Activated CD8-positive, alpha-beta memory T cell treated with anti-CD3 and anti-CD28 coated beads, Interleukin-2, amount 10 ng/mL, durations not matched to agents 7 days and 5 days (primary cell): ENCODE measurements around the gene ARG2. TPM values are rescaled to one million over a fixed set of nuclear protein-coding genes. Genes with fewer than 3 reads are reported as not detected.

ENCODE experiments used
- ATAC-seq: fragments of 150-1000 bp; cut with Tn5 transposase; one replicate; pipeline ENCODE4 v1.10.0; 2021; ENCODE audit warnings: moderate library complexity
- CTCF ChIA-PET: fragments of 350-600 bp; sonication (Branson Sonifier 250); formaldehyde crosslinking; loops from one replicate; lab custom pipeline; 2021; ENCODE audit warnings: antibody characterized with exemption; lab: Charles Lee
- DNase-seq: peaks from one replicate; pipeline ENCODE4 v3.0.0-alpha.2; 2020
- H3K27ac Mint-ChIP-seq: one replicate; pipeline ENCODE4 v1.8.0; 2021; ENCODE audit warnings: mild to moderate bottlenecking, mixed read lengths
- H3K27me3 Mint-ChIP-seq: one replicate; pipeline ENCODE4 v1.8.0; 2021; ENCODE audit warnings: mixed read lengths
- H3K36me3 Mint-ChIP-seq: one replicate; pipeline ENCODE4 v1.8.0; 2021; ENCODE audit warnings: mild to moderate bottlenecking, mixed read lengths
- H3K4me1 Mint-ChIP-seq: one replicate; pipeline ENCODE4 v1.8.0; 2021; ENCODE audit warnings: mixed read lengths
- H3K4me3 Mint-ChIP-seq: one replicate; pipeline ENCODE4 v1.8.0; 2021; ENCODE audit warnings: mild to moderate bottlenecking, moderate library complexity, mixed read lengths
- H3K9me3 Mint-ChIP-seq: one replicate; pipeline ENCODE4 v1.8.0; 2022; ENCODE audit warnings: low read depth, mixed read lengths
- total RNA-seq, 2 experiments: library from RNA; stranded (reverse); gene quantifications; one replicate each; pipeline ENCODE4 v1.2.3, GENCODE V29; 2021

Gene ARG2
- 10 to 100 TPM in 1 of 2 experiments, 1 to 10 TPM in 1; 6.2 to 13.6 TPM for total RNA-seq

DNA sequence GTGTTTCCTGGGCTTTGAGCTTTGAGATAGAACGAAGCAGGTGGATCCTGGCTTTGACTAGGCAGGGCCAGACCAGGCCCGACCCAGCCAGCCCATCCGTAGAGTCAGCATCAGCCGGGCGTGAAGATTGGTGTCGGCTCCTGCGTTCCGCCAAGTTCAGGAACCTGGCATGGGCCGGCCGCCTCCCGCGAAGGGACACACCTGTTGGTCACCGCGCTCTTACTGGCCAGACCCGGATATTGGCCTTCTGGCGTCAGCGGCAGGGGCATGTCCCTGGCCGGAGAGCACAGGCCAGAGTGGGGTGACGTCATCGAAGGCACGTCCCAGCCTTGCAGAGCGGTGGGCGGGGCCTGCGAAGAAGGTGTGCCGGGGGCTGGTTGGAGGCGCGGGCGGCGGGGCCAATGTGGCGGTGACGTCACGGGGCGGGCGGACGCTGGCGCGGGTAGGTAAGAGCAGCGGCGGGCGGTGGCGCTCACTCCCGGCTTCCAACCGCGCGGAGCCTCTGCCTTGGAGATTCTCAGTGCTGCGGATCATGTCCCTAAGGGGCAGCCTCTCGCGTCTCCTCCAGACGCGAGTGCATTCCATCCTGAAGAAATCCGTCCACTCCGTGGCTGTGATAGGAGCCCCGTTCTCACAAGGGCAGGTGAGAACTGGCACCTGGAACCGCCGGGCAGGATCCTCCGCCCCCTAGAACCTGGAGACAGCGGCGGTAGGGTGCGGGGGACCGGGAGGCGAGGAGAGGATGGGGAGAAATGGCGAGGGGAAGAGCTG lies at the start of gene ARG2:
Gene ARG2, plus strand, starts transcription at position 475 of the 771 bp plus-strand sequence. Its CDS starts 58 bp downstream, at position 533.
- H3K4me3 Mint-ChIP-seq = peak within 1 kb of the TSS; percentile 81
- CTCF ChIA-PET = interaction anchor here (0.6 to 3.4 kb wide), 26 partner anchors 9 to 192 kb away, joined by 3 to 96 read pairs (median 3); partner anchors contain the start of genes PIGH, PLEKHH1, RDH12 and VTI1B
- H3K4me1 Mint-ChIP-seq = peaks cover 34% of the 10 kb centered on the region
- peaks cover 6% of the 10 kb centered on the region for H3K36me3 Mint-ChIP-seq
- ATAC-seq = peak; percentile 92
- H3K27me3 Mint-ChIP-seq = peaks cover 18% of the 10 kb centered on the region
- DNase-seq = peak; percentile 98
- no peaks in the 10 kb centered on the region for H3K9me3 Mint-ChIP-seq
- peak within 1 kb of the TSS; percentile 82 for H3K27ac Mint-ChIP-seq

DNA sequence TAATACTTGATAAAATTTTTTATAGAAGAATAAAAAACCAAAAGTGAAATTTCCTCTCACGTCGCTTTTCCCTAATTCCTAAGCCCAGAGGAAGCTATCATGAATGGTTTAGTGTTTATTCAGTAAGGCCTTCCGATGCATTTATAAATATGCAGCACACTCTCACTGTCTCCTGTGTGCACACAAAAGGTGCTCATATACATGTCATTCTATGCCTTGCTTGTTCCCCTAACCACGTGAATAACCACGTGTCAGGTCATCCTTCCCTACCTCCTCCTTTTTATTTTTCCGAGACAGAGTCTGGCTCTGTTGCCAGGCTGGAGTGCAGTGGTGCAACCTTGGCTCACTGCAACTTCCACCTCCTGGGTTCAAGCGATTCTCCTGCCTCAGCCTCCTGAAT lies 49.3 kb upstream of the ARG2 start:
- peaks cover 3% of the 10 kb centered on the region for H3K27me3 Mint-ChIP-seq
- H3K27ac Mint-ChIP-seq = no peak overlapping the region
- no peaks in the 10 kb centered on the region for H3K36me3 Mint-ChIP-seq
- DNase-seq (no peak), ATAC-seq (no peak)
- H3K4me1 Mint-ChIP-seq = peaks cover 11% of the 10 kb centered on the region
- H3K9me3 Mint-ChIP-seq = no peaks in the 10 kb centered on the region
- H3K4me3 Mint-ChIP-seq = no peak overlapping the region
- CTCF ChIA-PET = interaction anchor here (1.0 to 5.4 kb wide), 20 partner anchors 8 to 211 kb away, joined by 3 to 145 read pairs (median 10); partner anchors contain the start of genes ATP6V1D, EIF2S1, PIGH and PLEKHH1

DNA sequence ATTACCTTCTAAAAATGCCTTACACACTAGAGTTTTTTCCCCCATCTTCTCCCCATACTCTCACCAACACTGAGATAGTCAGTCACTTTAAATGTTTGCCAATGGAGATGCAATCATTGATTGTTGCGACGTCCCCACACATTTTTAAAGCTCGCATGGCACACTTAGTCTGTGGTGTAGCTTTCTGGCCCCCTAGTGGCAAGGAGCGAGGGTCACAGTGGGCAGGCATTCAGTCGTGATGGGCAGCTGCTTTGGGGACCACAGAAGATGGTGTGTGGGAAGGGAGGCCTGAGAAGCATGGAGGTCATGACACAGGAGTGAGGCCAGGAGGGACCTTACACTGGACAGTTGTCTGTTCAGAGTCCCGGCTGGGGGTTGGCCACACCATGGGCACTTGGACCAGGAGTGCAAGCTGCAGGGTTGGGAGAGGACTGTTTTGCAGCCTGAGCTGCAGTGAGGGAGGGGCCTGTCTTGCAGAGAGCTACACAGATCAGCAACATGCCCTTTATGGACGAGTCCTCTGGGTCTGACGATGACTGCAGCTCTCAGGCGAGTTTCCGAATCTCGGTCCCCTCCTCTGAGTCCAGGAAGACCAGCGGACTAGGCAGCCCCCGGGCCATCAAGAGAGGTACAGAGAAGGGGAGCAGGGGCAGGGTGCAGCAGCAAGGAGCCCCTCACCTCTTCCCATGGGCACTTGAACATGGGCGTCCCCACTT lies 48.3 kb upstream of the ARG2 start:
- Mint-ChIP-seq H3K4me1 (peaks cover 10% of the 10 kb centered on the region), H3K27me3 (peaks cover 3% of the 10 kb centered on the region), H3K27ac (no peak overlapping the region), H3K36me3 (no peaks in the 10 kb centered on the region), H3K9me3 (no peaks in the 10 kb centered on the region), H3K4me3 (no peak overlapping the region)
- DNase-seq (peak; percentile 77), ATAC-seq (peak; percentile 95)
- CTCF ChIA-PET = interaction anchor here (0.7 to 5.4 kb wide), 47 partner anchors 8 to 212 kb away, joined by 3 to 145 read pairs (median 4); partner anchors contain the start of genes ATP6V1D, EIF2S1, PIGH and PLEK2

DNA sequence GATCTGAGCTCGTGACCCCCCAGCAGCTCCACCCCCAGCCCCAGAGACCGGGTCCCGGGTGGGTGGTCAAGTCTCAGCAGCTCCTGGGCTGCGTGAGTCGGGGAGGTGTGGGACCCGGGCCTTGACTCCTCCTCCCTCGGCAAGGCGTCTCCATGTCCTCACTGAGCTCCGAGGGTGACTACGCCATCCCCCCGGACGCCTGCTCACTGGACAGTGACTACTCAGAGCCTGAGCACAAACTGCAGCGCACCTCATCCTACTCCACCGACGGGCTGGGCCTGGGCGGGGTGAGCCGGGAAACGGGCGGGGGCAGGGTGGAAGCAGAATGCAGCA lies 47.8 kb upstream of the ARG2 start:
- peaks cover 3% of the 10 kb centered on the region for H3K27me3 Mint-ChIP-seq
- no peak overlapping the region for H3K4me3 Mint-ChIP-seq
- H3K27ac Mint-ChIP-seq = no peak overlapping the region
- no peaks in the 10 kb centered on the region for H3K9me3 Mint-ChIP-seq
- ATAC-seq = no peak
- no peaks in the 10 kb centered on the region for H3K36me3 Mint-ChIP-seq
- CTCF ChIA-PET = interaction anchor here (0.7 to 5.4 kb wide), 36 partner anchors 8 to 161 kb away, joined by 3 to 145 read pairs (median 4); partner anchors contain the start of genes PLEK2, PLEKHH1, RDH12 and TMEM229B
- H3K4me1 Mint-ChIP-seq = peaks cover 8% of the 10 kb centered on the region
- no peak for DNase-seq

DNA sequence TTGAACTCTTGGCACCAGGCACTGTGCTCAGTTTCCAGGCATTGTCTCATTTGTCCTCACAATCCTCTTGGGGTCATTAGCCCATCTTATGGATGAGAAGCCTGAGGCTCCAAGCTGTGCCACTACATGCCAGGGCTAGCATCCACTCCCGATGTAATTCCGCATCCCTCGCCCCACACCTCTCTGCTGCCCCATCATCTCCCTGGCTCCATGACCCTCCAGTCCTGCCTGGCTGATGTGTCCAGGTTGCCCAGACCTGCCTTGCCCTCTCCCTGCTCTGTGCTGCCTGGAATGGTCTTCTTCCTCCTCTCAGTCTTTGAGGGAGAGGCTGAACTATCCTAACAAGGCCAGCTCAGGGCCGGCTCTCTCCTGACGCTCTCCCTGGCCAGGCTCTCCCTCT lies 47.1 kb upstream of the ARG2 start:
- ATAC-seq = no peak
- no peak for DNase-seq
- H3K27ac Mint-ChIP-seq = no peak overlapping the region
- no peaks in the 10 kb centered on the region for H3K36me3 Mint-ChIP-seq
- H3K9me3 Mint-ChIP-seq = no peaks in the 10 kb centered on the region
- CTCF ChIA-PET = interaction anchor here (1.5 to 5.4 kb wide), 8 partner anchors 9 to 156 kb away, joined by 6 to 145 read pairs (median 19); no protein-coding TSS in a partner anchor
- H3K27me3 Mint-ChIP-seq = peaks cover 3% of the 10 kb centered on the region
- H3K4me1 Mint-ChIP-seq = peaks cover 1% of the 10 kb centered on the region
- no peak overlapping the region for H3K4me3 Mint-ChIP-seq

DNA sequence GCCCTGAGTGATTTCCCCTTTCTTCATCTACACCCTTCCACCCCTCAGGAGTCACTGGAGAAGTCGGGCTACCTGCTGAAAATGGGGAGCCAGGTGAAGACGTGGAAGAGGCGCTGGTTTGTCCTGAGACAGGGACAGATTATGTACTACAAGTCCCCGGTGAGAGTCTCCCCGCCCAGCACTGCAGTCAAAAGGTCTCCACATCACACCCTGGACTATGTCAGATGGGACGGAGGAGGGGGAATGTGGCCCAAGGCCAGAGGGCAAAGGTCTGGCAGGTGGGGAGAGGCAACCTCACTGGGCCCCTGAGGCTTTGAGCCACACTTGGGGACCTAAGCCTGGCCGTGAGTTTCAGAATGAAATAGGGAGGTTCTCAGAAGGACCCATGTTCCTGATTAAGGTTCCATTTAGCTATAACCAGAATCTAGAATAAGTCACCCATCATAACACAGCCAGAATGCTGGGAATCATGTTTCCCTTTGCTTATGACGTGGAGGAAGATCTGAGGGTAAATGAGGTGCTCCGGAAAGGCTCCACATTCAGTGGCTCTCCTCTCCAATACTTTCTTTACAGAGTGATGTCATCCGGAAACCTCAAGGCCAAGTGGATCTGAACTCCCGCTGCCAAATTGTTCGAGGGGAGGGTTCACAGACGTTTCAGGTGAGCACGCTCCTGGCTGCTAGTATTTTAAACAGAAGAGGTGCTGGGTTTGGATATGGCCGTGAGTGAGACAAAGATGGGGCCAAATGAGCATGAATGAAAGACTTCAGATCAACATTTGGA lies 46.3 kb upstream of the ARG2 start:
- H3K27me3 Mint-ChIP-seq = peaks cover 3% of the 10 kb centered on the region
- peaks cover 1% of the 10 kb centered on the region for H3K4me1 Mint-ChIP-seq
- DNase-seq (no peak), ATAC-seq (no peak)
- no peaks in the 10 kb centered on the region for H3K36me3 Mint-ChIP-seq
- no peaks in the 10 kb centered on the region for H3K9me3 Mint-ChIP-seq
- H3K4me3 Mint-ChIP-seq = no peak overlapping the region
- H3K27ac Mint-ChIP-seq = no peak overlapping the region
- CTCF ChIA-PET = interaction anchor here (1.5 to 5.4 kb wide), 2 partner anchors 130 to 147 kb away, joined by 7 to 145 read pairs; no protein-coding TSS in a partner anchor

DNA sequence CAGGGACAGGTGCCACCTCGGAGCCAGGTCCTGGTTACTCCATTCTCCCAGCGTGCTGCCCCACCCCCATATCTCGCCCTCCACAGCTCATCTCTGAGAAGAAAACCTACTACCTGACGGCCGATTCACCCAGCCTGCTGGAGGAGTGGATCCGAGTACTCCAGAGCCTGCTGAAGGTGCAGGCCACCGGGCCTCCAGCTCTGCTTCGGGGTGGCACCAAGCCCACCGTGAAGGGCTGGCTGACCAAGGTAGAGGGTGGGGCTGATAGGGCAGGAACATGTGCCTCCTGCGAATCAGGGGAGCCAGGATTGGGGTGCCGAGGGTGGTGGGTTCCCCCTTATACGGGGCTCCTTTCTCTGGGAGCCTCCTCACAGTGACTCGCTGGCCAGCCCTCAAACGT lies 45.6 kb upstream of the ARG2 start:
- ATAC-seq (no peak), DNase-seq (no peak)
- Mint-ChIP-seq H3K4me1 (peaks cover 1% of the 10 kb centered on the region), H3K9me3 (no peaks in the 10 kb centered on the region), H3K36me3 (no peaks in the 10 kb centered on the region), H3K27ac (no peak overlapping the region), H3K27me3 (peaks cover 3% of the 10 kb centered on the region), H3K4me3 (no peak overlapping the region)
- CTCF ChIA-PET = interaction anchor here (5.4 kb wide), 1 partner anchor 148 kb away, joined by 145 read pairs; no protein-coding TSS in a partner anchor

DNA sequence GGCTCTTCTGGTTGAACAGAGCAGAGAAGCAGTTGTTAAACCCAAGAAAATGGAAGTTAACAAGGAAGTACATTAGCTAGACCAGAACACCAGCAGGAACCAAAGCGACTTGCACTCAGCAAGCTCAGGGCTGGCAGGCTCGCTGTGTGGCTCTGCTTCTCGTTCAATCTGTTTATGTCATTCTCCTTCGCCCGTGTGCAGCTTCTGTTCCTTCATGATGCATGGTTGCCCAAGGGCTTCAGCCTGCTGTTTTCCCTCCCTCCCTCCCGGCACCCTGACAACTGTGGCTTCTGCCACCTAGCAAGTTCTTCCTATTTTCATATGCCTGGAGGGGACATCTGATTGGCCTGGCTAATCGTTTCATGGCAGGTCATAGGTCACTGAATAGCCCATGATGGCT lies 44.9 kb upstream of the ARG2 start:
- no peak for ATAC-seq
- no peaks in the 10 kb centered on the region for H3K9me3 Mint-ChIP-seq
- H3K27ac Mint-ChIP-seq = no peak overlapping the region
- H3K36me3 Mint-ChIP-seq = no peaks in the 10 kb centered on the region
- no peak for DNase-seq
- CTCF ChIA-PET = interaction anchor here (5.4 kb wide), 1 partner anchor 149 kb away, joined by 145 read pairs; no protein-coding TSS in a partner anchor
- no peak overlapping the region for H3K4me3 Mint-ChIP-seq
- H3K27me3 Mint-ChIP-seq = peaks cover 3% of the 10 kb centered on the region
- peaks cover 1% of the 10 kb centered on the region for H3K4me1 Mint-ChIP-seq

DNA sequence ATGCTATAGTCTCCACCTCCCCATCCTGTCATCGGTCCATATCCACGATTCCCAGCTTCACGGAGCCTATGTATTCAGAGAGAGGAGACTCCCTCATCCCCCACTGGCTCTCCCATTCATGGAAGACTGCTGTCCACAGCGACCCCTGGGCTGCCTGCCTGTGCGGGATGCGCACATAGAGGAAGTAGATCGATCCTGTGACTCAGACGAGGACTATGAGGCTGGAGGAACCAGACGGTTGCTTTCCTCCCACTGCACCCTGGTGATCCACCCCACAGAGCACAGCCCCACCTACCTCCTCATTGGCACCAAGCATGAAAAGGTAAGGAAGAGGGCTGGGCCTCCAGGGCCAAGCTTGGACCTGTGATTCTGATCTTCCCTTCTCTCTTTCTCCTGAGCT lies 44.0 kb upstream of the ARG2 start:
- H3K27me3 Mint-ChIP-seq = peaks cover 3% of the 10 kb centered on the region
- DNase-seq (no peak), ATAC-seq (no peak)

DNA sequence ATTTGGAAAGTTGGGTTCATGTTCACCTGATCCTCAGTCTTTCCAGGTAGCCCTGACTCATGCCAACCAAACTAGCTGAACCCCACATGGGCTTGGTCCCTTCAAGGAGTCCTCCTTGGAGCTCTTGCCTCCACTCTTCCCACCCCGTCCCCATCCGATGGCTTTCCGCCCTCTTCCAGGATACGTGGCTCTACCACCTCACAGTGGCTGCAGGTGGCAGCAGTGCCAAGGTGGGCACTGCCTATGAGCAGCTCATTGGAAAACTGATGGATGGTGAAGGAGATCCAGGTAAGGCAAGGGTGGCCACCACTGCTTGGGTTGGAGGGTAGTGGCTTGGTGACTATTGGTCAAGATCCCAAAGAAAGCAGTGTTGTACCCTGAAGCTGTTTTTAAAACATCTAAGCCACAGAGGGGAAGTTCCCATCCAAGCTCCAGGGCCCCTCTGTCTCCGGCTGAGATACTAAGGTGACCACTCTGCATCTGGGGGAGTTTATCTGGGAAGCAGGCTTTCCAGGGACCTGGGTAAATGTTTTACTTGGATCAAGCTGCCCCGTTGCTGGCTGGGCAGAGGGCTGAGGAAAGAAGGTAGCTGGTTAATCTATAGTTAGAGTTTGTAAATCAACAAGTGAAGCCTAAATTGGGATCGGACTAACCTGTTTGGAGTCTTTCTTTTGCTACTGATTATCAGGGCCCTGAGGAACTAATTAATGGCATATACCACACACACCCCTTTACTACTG lies 43.3 kb upstream of the ARG2 start:
- no peaks in the 10 kb centered on the region for H3K9me3 Mint-ChIP-seq
- no peaks in the 10 kb centered on the region for H3K36me3 Mint-ChIP-seq
- ATAC-seq (no peak), DNase-seq (no peak)
- no peak overlapping the region for H3K4me3 Mint-ChIP-seq
- H3K4me1 Mint-ChIP-seq = peaks cover 6% of the 10 kb centered on the region
- CTCF ChIA-PET = interaction anchor here (2.9 kb wide), 1 partner anchor 149 kb away, joined by 12 read pairs; no protein-coding TSS in a partner anchor
- no peak overlapping the region for H3K27ac Mint-ChIP-seq
- peaks cover 3% of the 10 kb centered on the region for H3K27me3 Mint-ChIP-seq

More for the DNA sequence above, 44.0 kb upstream of the ARG2 start:
- CTCF ChIA-PET = interaction anchor here (2.9 kb wide), 1 partner anchor 149 kb away, joined by 12 read pairs; no protein-coding TSS in a partner anchor
- Mint-ChIP-seq H3K9me3 (no peaks in the 10 kb centered on the region), H3K36me3 (no peaks in the 10 kb centered on the region), H3K4me3 (no peak overlapping the region), H3K27ac (no peak overlapping the region), H3K4me1 (no peaks in the 10 kb centered on the region)

DNA sequence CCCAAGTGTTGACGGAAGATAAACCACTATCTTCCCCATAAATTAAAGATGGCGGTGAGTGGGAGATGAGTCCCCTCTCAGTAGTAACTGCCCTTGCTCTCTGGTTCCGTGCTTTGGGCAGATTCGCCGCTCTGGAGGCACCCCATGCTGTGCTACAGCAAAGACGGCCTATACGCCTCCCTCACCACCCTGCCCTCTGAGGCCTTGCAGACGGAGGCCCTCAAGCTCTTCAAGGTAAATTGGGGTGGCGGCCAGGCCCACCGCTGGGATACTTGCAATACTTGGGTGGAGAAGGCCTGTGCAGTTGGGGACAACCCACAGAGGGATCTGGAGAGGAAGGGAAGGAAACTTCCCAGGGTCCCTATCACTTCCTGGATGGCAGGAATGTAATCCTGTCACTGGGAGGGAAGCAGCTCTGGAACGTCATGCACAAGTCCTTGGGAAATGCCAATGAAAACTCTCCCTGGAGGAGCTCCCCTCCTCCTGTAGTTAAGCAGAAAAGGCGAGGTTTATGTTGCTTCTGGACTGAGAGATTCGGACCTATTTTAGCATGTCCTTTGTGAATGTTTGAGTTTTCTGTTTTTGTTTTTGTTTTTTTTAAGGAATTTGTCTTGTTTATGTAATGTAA lies 42.4 kb upstream of the ARG2 start:
- Mint-ChIP-seq H3K4me1 (peaks cover 12% of the 10 kb centered on the region), H3K27ac (no peak overlapping the region), H3K27me3 (peaks cover 3% of the 10 kb centered on the region), H3K4me3 (no peak overlapping the region), H3K36me3 (no peaks in the 10 kb centered on the region), H3K9me3 (no peaks in the 10 kb centered on the region)
- ATAC-seq (no peak), DNase-seq (no peak)
- CTCF ChIA-PET = interaction anchor here (2.9 kb wide), 1 partner anchor 150 kb away, joined by 12 read pairs; no protein-coding TSS in a partner anchor
